Omental fat pad (tissue), 4 donors: ENCODE measurements around the gene SCAPER. TPM values are rescaled to one million over a fixed set of nuclear protein-coding genes. Genes with fewer than 3 reads are reported as not detected.
A peak's percentile ranks its signal among the peaks of the same experiment; 100 is the strongest.

Experiments used
- ATAC-seq: fragments of 150-250 bp; one replicate; pipeline ENCODE4 v1.9.1; 2016; ENCODE audit warnings: mild to moderate bottlenecking, moderate library complexity; ENCODE audit not compliant: low FRiP score
- DNase-seq: peaks from one replicate; pipeline ENCODE4 v3.0.0-alpha.2; 2019; ENCODE audit warnings: low spot score
- CTCF ChIP-seq, 3 donors: fragments of 450-650 bp; IDR thresholded peaks; one replicate each; pipeline ENCODE4 v1.5.1; 2016 to 2017; ENCODE audit warnings: antibody characterized with exemption in 3 of 3, mild to moderate bottlenecking in 3 of 3, moderate library complexity in 2 of 3
- total RNA-seq, 4 donors: library from RNA; depleted of rRNA; stranded (reverse); fragments of >200 nt; gene quantifications; one replicate each; pipeline ENCODE4 v1.1.0, GENCODE V29; 2016

Gene SCAPER
- total RNA-seq, 4 donors from 2014 or later: 11.2 to 33.4 (median 22.6) TPM

GRCh38 chr15:76330080-76330680 lies 575.0 kb downstream of the SCAPER start:
- peak; percentile 38 for ATAC-seq
- no peak for TF ChIP-seq CTCF (IDR thresholded peaks at IDR 0.05)
- no peak for DNase-seq

DNA sequence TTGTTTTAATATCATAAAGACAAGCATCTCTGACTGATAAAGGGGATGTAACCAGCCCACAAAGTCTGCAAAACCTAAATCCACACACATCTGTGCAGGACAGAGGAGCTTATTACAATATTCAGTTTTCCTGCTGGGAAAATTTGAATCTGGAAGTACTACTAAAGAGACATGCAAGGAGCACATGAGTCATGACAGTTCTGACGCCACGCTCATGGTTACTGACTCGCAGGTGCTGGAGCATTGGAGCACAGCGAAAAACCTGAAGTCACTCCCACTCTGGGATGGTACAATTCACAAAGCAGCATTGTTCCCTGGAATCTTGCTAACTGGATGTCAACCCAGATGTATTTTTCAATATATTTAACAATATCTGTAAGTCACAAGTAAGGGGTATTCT lies 576.2 kb downstream of the SCAPER start:
- DNase-seq: no peak
- ATAC-seq: no peak
- no peak for TF ChIP-seq CTCF (IDR thresholded peaks at IDR 0.05)

- no peak for TF ChIP-seq CTCF (IDR thresholded peaks at IDR 0.05)
- no peak for DNase-seq
- no peak for ATAC-seq
Observed at GRCh38 chr15:76328106-76328696, 576.9 kb downstream of the SCAPER start.

- TF ChIP-seq CTCF (IDR thresholded peaks at IDR 0.05): no peak
- no peak for ATAC-seq
- no peak for DNase-seq
Observed at GRCh38 chr15:76327191-76328105, 577.7 kb downstream of the SCAPER start.

- no peak for ATAC-seq
- TF ChIP-seq CTCF (IDR thresholded peaks at IDR 0.05): no peak
- no peak for DNase-seq
Observed at GRCh38 chr15:76325704-76326103, 579.4 kb downstream of the SCAPER start.

DNA sequence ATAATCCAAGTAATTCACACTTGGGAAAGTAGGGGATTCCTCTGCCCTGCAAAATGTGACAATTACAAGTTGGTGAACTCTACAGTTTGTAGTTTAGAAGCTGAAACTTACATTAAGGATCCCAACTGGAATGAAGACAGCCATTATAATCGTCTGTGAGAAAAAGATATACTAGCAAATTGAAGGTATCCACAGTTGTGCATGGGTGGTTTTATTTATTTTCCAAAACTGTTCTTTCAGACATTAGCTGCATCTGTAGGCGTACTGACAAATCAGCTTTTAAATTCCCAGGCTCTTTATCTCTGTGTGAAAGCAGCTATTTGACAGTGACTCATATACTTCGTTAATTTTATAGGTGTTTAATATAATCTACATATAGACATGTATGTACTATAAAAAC lies 581.1 kb downstream of the SCAPER start:
- TF ChIP-seq CTCF (IDR thresholded peaks at IDR 0.05): no peak
- ATAC-seq (no peak), DNase-seq (no peak)
